Activated effector memory CD4-positive, alpha-beta T cell treated with Interleukin-2 at 50 U/mL for 16 hours (primary cell): ENCODE measurements around the gene SRGAP3.

ENCODE experiments used
- DNase-seq: peaks from one replicate; pipeline ENCODE4 v3.0.0-alpha.2; 2020

SRGAP3 gene

GRCh38 chr3:9169956-9170850 lies 79.2 kb downstream of the SRGAP3 start:
- no peak for DNase-seq

GRCh38 chr3:9169326-9169725 lies 80.1 kb downstream of the SRGAP3 start:
- DNase-seq: no peak

- DNase-seq: no peak
These were observed 81.2 kb downstream of the SRGAP3 start for GRCh38 chr3:9168241-9168741.

- DNase-seq: no peak
These were observed 82.2 kb downstream of the SRGAP3 start for GRCh38 chr3:9167222-9167621.

- DNase-seq: no peak
These were observed 84.0 kb downstream of the SRGAP3 start for GRCh38 chr3:9165421-9165820.

- DNase-seq: no peak
These were observed 86.2 kb downstream of the SRGAP3 start for GRCh38 chr3:9163289-9163688.

GRCh38 chr3:9161811-9162210 lies 87.6 kb downstream of the SRGAP3 start:
- no peak for DNase-seq

- no peak for DNase-seq
These were observed 88.1 kb downstream of the SRGAP3 start for GRCh38 chr3:9161298-9161697.

GRCh38 chr3:9158865-9159630 lies 90.4 kb downstream of the SRGAP3 start:
- DNase-seq: no peak

- no peak for DNase-seq
These were observed 91.6 kb downstream of the SRGAP3 start for GRCh38 chr3:9157651-9158362.

GRCh38 chr3:9156604-9157003 lies 92.8 kb downstream of the SRGAP3 start:
- DNase-seq: no peak

- DNase-seq: no peak
These were observed 94.4 kb downstream of the SRGAP3 start for GRCh38 chr3:9155028-9155427.

- DNase-seq: no peak
These were observed 95.4 kb downstream of the SRGAP3 start for GRCh38 chr3:9153904-9154619.

- DNase-seq: no peak
These were observed 98.2 kb downstream of the SRGAP3 start for GRCh38 chr3:9151240-9151639.

GRCh38 chr3:9149566-9149965 lies 99.9 kb downstream of the SRGAP3 start:
- DNase-seq: no peak

- DNase-seq: no peak
These were observed 101.6 kb downstream of the SRGAP3 start for GRCh38 chr3:9147896-9148266.

- DNase-seq: no peak
These were observed 102.1 kb downstream of the SRGAP3 start for GRCh38 chr3:9147215-9147895.

GRCh38 chr3:9146367-9147071 lies 102.9 kb downstream of the SRGAP3 start:
- no peak for DNase-seq

- no peak for DNase-seq
These were observed 106.3 kb downstream of the SRGAP3 start for GRCh38 chr3:9143184-9143583.

- DNase-seq: no peak
These were observed 107.1 kb downstream of the SRGAP3 start for GRCh38 chr3:9142362-9142761.

GRCh38 chr3:9141928-9142289 lies 107.5 kb downstream of the SRGAP3 start:
- DNase-seq: no peak
